VCaP (cell line): ENCODE measurements around the gene ZNF329.

Experiments used
- H3K27ac ChIP-seq: fragments of 450-650 bp; 2 replicates; pipeline ENCODE4 v1.5.1; 2017
- CTCF ChIP-seq: fragments of 450-650 bp; conservative IDR thresholded peaks from 2 replicates; pipeline ENCODE4 v1.5.1; 2017; ENCODE audit warnings: mild to moderate bottlenecking, moderate library complexity

ZNF329 gene

GRCh38 chr19:58095328-58095727 lies 55.3 kb downstream of the ZNF329 start:
- no peak overlapping the region for H3K27ac ChIP-seq
- no peak for TF ChIP-seq CTCF

GRCh38 chr19:58093071-58093470 lies 57.5 kb downstream of the ZNF329 start:
- TF ChIP-seq CTCF, result no peak
- H3K27ac ChIP-seq, result no peak overlapping the region

GRCh38 chr19:58091251-58091995 lies 59.2 kb downstream of the ZNF329 start:
- no peak for TF ChIP-seq CTCF
- H3K27ac ChIP-seq, result no peak overlapping the region

GRCh38 chr19:58089846-58090245 lies 60.7 kb downstream of the ZNF329 start:
- TF ChIP-seq CTCF, result no peak
- H3K27ac ChIP-seq, result no peak overlapping the region

GRCh38 chr19:58088521-58089052 lies 62.0 kb downstream of the ZNF329 start:
- H3K27ac ChIP-seq, result no peak overlapping the region
- TF ChIP-seq CTCF, result no peak

- TF ChIP-seq CTCF, result no peak
- H3K27ac ChIP-seq, result no peak overlapping the region
Observed at GRCh38 chr19:58086825-58087710, 63.5 kb downstream of the ZNF329 start.

GRCh38 chr19:58085348-58085875 lies 65.2 kb downstream of the ZNF329 start:
- TF ChIP-seq CTCF, result no peak
- H3K27ac ChIP-seq, result no peak overlapping the region
